ENCODE data around the gene TMEM234.

Gene TMEM234

GRCh38 chr1:32239790-32240139 lies 17.6 kb upstream of the TMEM234 start:
- DNase-seq (ENCODE audit: low read depth), result no peak

- no peak for DNase-seq (ENCODE audit: low read depth)
Observed at GRCh38 chr1:32239337-32239736, 17.2 kb upstream of the TMEM234 start.

GRCh38 chr1:32234792-32235191 lies 12.6 kb upstream of the TMEM234 start:
- DNase-seq (ENCODE audit: low read depth), result no peak

- DNase-seq (ENCODE audit: low read depth), result no peak
Observed at GRCh38 chr1:32232558-32233304, 10.6 kb upstream of the TMEM234 start.

- no peak for DNase-seq (ENCODE audit: low read depth)
Observed at GRCh38 chr1:32231843-32232432, 9.8 kb upstream of the TMEM234 start.

GRCh38 chr1:32228771-32229170 lies 6.6 kb upstream of the TMEM234 start:
- DNase-seq (ENCODE audit: low read depth), result no peak

GRCh38 chr1:32224285-32224684 lies 2.1 kb upstream of the TMEM234 start:
- DNase-seq (ENCODE audit: low read depth), result no peak

GRCh38 chr1:32223683-32224082 lies 1.5 kb upstream of the TMEM234 start:
- no peak for DNase-seq (ENCODE audit: low read depth)

GRCh38 chr1:32221581-32221979 lies 573 bp downstream of the TMEM234 start:
- DNase-seq (ENCODE audit: low read depth), result no peak

GRCh38 chr1:32220746-32221580 lies 1.2 kb downstream of the TMEM234 start:
- DNase-seq (ENCODE audit: low read depth), result no peak

GRCh38 chr1:32219022-32219421 lies 3.1 kb downstream of the TMEM234 start:
- no peak for DNase-seq (ENCODE audit: low read depth)

GRCh38 chr1:32216566-32216965 lies 5.6 kb downstream of the TMEM234 start:
- DNase-seq (ENCODE audit: low read depth), result no peak

- DNase-seq (ENCODE audit: low read depth), result peak; percentile 37
Observed at GRCh38 chr1:32215629-32216480, 6.3 kb downstream of the TMEM234 start.

- no peak for DNase-seq (ENCODE audit: low read depth)
Observed at GRCh38 chr1:32208891-32209328, 13.2 kb downstream of the TMEM234 start, which contains the start of gene DCDC2B. Gene DCDC2B, plus strand, starts transcription at chr1:32209089. Its CDS starts 5 bp downstream, at chr1:32209094.

- no peak for DNase-seq (ENCODE audit: low read depth)
Observed at GRCh38 chr1:32208469-32208868, 13.7 kb downstream of the TMEM234 start.

GRCh38 chr1:32205401-32206370 lies 16.5 kb downstream of the TMEM234 start, which contains the start of gene IQCC:
Gene IQCC, plus strand, starts transcription at chr1:32205671. Its CDS starts 11 bp downstream, at chr1:32205682.
- peak; percentile 71 for DNase-seq (ENCODE audit: low read depth)

GRCh38 chr1:32204943-32205361 lies 17.2 kb downstream of the TMEM234 start:
- DNase-seq (ENCODE audit: low read depth), result no peak

GRCh38 chr1:32201011-32201855 lies 20.9 kb downstream of the TMEM234 start:
- peak; percentile 69 for DNase-seq (ENCODE audit: low read depth)

GRCh38 chr1:32200226-32201010 lies 21.7 kb downstream of the TMEM234 start, which contains the start of gene CCDC28B:
Gene CCDC28B, plus strand, starts transcription at chr1:32200595. Its CDS starts 1,341 bp downstream, at chr1:32201936.
- peak; percentile 21 for DNase-seq (ENCODE audit: low read depth)
